Measurements from ENCODE around the gene HUS1B.
"Not testable (repeated sequence)": the region's sequence is repeated elsewhere in the genome, so short reads cannot be mapped to it uniquely, and the experiment has no call there.

HUS1B gene

DNA sequence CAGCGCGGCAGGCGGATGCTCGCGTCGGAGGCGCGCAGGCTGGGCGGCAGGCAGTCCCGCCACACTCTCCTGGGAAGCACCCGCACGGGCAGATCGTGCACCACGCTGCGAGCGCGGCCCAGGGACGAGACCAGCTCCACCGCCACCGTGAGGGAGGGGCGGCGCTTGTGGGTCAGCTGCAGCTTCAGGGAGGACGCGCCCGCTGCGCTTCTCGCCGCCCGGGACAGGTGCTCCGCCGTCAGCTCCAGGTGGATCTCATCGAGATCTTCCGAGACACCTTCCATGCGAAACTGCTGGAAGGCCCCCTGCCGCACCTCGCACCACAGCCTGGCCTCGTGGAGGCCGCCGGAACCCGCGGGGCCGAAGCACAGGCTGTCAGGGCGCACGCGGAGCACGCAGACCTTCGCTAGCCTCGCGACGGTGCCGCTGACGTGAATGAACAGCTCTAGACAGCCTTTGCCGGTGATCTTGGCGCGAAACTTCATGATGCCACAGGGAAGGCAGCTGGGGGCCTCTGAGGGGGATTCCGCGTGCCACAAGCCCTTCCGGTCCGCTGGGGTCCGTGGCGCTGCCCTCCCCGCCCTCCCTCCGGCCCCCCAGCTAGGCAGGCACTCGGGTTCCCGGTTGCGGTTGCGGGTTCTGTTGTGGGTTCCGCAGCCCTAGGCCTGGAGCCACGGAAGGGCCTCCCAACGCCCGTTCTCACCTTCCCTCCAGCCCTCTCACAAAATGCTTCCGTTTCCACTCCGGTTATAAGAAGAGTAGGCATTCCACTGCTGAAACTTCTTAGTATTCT, at the start of gene HUS1B:
Gene HUS1B, minus strand, starts transcription at position 641 of the 793 bp plus-strand sequence. Its CDS starts 156 bp downstream, at position 485.
- no peak for DNase-seq (ENCODE audit: low read depth)

GRCh38 chr6:706146-706545, 49.2 kb upstream of the HUS1B start:
- DNase-seq (ENCODE audit: low read depth), result no peak

GRCh38 chr6:705047-705446, 48.1 kb upstream of the HUS1B start:
- no peak for DNase-seq (ENCODE audit: low read depth)

DNA sequence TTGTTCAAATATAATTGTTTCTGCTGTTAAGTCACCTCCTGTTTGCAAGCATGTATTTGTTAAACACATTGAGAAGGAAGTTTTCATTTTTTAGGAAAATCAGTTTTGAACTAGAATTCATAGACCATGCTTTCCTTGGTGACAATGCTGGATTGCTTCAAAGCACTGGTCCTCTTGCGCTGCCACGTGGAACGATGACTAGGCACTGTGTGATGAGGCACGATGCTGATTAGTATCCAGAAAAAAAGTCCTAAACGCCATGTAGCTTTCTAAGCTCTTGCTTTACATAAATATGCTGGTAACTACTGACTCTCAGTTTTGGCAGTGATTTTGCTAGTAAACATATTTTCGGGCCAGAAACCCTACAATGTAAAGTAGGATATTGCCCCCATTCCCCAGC, 47.1 kb upstream of the HUS1B start:
- DNase-seq (ENCODE audit: low read depth), result no peak

DNA sequence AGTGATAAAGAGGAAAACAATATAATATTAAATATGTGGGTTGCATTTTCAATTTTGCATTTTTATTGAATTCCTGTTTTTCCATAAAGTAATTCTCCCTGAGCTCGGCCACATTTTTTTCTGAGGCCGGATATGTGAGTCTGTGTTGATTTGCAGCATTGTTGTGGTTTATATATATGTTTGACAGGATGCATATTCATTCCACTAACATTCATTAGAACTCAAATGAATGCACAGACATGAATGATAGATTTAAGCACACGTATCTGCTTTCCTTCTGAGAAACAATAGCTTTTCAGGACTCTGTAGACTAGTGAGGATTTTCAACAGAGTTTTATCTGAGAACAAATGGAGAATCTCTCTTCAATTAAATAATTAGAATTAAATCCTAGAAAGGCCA, 46.7 kb upstream of the HUS1B start:
- no peak for DNase-seq (ENCODE audit: low read depth)

DNA sequence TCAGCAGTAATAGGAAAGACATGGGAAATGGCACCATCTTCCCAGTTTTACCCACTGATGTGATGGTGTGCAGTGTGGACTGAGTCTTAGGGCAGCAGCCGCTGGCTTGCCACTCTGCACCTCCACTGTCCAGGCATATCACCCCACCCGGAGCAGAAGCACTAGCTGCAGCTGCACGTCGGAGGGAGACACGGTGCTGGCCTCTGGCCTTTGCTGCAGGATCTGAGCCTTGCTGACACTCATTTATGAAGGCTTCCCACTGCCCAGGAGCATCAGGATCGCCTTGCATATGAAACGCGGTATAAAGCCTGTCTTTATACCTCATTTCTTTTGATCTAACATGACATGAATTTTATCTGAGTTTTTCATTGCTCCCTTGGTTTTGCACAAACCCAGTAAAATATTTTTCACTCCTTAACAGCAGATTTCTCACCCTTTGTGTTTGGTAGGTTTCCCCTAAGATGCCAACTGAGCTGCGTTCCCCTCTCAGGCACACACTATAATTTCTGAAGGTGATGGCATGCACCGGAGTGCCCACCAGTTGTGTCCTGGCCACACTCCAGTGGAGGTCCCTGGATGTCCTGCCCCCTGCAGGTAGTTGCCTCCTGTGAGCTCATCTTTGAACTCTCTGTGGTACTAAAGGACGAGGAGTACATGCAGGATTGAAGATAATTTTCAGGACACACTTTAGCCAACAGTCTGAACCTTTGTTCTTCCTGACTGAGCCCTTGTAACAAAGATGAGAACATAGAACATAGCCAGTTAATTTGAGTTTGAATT, 45.0 kb upstream of the HUS1B start:
- no peak for DNase-seq (ENCODE audit: low read depth)

DNA sequence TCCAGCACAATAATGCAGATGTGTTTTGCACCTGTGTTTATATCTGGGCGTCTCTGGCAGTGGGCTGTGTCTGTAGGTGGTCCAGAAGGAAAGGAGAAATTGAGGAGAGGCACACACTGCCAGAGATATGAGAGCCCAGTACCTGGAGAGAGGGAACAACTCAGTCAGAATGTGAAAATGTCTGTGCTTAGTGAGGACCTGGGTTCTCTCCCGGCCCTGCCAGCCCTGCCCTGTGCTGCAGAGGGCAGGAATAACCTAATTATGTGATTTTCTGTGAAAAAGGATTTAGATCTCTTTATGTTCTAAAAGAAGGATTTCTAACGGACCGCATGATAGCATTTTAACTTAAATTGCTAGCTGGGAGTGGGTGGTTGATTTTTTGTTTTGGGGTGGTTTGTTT, 44.3 kb upstream of the HUS1B start:
- DNase-seq (ENCODE audit: low read depth), result no peak

DNA sequence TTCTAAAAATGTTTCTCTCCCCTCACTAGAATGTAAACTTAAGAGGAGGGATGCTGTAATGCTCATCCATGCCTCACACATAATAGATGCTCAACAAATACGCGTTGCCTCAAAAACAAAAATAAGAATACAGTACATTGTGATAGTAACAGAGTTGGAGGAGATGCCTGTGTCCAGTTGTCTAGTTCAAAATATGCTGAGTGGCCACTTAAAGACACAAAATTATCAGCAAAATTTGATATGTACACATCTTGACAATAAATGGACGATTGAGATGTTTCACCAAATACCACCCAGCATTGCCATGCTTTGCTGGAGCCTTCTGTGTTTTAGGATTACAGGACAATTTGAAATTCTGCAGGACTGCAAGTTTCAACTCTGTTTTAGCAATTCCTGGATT, 43.6 kb upstream of the HUS1B start:
- DNase-seq (ENCODE audit: low read depth), result no peak

- no peak for DNase-seq (ENCODE audit: low read depth)
These were observed 42.4 kb upstream of the HUS1B start for GRCh38 chr6:699319-699718.

DNA sequence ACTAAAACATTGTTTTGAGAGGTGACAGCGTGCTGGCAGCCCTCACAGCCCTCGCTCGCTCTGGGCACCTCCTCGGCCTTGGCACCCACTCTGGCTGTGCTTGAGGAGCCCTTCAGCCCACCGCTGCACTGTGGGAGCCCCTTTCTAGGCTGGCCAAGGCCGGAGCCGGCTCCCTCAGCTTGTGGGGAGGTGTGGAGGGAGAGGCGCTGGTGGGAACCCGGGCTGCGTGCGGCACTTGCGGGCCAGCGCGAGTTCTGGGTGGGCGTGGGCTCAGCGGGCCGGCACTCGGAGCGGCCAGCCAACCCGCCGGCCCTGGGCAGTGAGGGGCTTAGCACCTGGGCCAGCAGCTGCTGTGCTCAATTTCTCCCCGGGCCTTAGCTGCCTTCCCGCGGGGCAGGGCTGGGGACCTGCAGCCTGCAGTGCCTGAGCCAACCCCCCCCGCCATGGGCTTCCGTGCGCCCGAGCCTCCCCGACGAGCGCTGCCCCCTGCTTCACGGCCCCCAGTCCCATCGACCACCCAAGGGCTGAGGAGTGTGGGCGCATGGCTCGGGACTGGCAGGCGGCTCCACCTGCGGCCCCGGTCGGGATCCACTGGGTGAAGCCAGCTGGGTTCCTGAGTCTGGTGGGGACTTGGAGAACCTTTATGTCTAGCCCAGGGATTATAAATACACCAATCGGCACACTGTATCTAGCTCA, 37.7 kb upstream of the HUS1B start:
- not testable (repeated sequence) for DNase-seq (ENCODE audit: low read depth)

DNA sequence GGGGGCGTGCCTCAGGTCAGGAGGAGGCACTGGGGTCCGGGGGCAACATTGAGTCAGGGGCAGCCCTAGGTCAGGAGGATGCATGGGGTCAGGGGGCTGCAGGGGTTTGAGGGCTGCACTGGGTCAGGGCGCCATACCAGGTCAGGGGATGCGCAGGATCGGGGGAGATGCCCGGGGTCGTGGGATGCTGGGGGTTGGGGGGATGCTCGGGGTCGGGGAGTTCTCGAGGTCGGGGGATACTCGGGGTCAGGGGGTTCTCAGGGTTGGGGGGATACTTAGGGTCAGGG, 36.8 kb upstream of the HUS1B start:
- no peak for DNase-seq (ENCODE audit: low read depth)

DNA sequence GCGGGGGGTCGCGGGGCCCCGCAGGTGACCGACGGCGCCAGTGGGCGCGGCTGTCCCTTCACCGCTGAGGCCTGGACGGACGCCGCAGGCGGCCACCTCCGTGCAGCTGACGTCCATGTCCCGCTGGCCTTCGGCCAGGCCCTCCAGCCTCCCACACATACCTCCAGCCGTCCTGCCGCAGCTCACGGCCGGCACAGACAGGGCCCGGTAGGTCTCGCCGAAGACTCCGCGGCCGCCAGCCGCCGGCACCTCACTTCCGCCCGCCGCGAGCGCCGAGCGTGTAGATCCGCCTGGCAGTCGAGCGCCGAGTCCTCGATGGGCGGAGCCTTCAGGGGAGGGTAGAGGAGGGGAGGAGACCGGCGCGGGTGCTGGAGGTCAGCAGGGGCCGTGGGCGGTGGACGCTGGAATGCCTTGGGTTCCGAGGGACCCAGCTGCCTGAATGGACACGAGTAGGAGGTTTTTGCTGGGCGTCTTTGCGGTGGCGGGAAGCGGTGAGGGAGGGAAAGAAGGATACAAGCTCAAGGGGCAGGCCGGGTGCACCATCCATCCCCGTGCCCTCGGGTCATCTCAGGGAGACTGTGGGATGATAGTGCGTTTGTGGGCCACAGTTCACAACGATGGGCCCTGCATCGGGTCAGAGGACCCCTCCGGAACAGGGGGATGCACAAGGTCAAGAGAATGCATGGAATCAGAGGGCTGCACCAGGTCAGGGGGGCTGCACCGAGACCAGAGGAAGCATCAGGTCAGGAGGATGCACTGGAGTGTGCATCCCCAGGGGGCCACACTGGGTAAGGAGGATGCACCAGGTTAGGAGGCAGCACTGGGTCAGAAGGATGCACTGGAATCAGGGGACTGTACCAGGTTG, 36.2 kb upstream of the HUS1B start, which contains the start of gene EXOC2:
Gene EXOC2, minus strand, starts transcription at position 282 of the 865 bp plus-strand sequence. CDS start 55,321 bp downstream, outside the sequence.
- peak; percentile 72 for DNase-seq (ENCODE audit: low read depth)

DNA sequence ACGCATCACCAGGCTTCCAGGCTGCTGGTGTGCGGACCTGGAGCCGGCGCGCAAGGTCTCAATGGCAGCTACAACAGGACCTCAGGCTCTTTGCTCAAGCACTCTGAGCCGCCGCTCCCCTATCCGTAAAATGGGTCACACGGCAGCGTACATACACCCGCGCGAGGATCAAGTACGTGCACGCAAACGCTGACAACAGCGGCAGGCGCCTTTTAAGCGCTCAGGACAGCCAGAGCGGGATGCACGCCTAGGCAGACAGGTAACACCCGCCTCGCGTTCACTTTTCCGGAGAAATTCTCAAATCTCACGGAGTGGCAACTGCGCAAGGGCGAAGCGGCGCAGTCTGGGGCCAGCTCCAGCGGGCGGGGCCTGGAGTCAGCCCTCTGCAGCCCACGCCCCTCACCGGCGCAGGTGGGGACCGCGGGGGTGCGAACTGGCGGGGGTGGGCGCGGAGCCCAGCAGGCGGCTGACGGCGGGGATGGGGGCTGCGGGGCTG, 35.5 kb upstream of the HUS1B start:
- DNase-seq (ENCODE audit: low read depth), result peak; percentile 58

DNA sequence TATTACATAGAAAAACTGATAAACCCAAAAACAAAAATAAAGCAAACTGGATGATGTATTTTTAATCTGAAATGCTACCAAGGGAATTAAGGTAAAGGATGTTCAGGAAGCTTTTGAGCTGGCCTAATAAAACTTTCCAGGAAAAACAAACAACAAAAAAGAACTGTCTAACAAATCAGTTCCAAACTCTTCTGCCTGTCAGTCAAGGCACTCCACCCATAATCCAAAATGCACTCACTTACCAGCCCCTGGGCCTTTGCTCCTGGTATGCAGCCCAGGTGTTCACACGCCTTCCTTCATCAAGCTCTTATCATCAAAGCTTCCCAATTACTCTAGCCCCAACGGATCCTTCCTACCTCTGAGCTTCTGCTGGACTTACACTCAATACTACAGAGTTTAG, 32.3 kb upstream of the HUS1B start:
- DNase-seq (ENCODE audit: low read depth), result no peak

- no peak for DNase-seq (ENCODE audit: low read depth)
These were observed 29.6 kb upstream of the HUS1B start for GRCh38 chr6:686497-686896.

DNA sequence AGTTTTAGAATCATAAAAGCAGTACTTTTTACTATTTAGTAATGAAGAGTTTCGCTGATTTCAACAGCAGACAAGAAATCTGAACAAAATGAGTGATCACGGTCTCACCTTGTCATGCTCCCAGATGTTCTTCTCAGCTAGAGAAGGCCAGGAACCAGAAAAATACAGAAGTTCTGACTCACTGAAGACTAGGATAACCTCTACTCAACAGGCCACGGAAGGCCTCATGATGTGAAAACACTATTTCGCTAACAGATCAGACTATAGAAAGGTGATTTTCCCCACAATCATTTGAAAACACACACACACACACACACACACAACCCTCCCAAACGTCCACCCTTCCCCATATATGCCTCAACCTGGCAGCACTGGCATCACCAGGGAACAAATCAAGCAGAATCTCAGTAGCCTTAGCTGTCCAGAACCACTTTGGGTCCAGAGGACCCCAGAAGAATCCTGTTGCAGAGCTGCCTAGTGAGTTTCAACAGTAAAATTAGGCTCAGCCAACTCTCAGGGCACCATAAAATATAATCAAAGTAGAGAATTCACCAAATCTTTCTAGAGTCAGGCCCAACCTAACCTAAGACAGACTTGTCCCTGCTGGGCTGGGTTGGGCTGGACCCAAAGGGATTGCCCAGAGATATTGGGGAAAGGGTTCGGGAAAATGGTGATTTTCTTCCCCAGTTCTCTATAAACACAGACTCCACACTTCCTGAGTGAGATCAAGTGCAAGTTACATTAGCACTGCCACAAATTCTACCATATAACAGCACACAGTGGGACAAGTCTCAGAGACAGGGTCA, 28.1 kb upstream of the HUS1B start:
- DNase-seq (ENCODE audit: low read depth), result no peak

- no peak for DNase-seq (ENCODE audit: low read depth)
These were observed 27.0 kb upstream of the HUS1B start for GRCh38 chr6:683742-684440.

DNA sequence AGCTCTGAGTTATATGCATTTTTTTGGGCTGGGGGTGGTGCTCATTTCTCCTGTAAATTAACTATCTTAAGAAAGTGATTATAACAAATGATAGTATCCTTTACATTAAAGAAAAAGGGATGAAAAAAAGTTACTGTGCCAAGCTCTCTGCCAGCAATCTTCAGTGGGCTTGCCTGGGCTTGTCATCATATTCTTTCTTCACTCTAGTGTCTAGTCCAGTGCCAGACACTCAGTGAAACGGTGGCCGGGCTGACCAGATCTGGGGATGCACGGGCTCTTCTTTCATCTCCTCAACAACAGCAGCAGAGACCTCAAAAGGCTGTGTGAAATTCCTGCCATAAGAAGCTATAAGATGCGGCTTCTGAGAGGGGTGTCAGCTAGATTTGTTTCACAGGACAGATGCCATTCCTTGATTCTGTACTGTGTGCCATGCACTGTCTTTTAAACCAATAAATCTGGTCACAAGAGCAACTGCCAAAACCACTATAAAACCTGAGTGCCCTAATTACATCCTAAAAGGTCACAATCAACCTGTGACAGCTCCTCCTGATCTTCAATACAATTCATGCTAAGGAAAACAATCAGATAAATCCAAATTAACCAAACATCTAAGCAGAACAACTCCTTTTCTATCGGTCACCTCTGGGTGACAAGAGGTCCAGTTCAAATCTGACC, 23.9 kb upstream of the HUS1B start:
- no peak for DNase-seq (ENCODE audit: low read depth)

DNA sequence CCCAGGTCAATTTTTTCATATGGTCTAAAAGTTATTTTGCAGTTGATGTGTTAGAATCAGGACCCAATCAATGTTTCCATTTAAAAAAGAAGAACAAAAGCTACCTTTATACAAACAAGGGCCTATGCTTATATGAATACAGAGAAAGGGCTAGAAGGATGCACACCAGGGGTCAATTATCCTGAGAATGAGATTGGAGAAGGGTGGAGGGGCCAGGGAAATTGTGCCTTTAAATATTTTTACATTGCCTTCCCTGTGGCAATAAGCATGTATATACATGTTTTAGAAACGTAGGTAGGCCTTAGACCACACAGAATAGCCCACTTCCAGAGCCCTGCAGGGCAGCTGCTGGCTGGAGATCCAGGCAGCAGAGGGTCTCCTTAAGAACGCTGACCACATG, 23.4 kb upstream of the HUS1B start:
- DNase-seq (ENCODE audit: low read depth), result no peak

DNA sequence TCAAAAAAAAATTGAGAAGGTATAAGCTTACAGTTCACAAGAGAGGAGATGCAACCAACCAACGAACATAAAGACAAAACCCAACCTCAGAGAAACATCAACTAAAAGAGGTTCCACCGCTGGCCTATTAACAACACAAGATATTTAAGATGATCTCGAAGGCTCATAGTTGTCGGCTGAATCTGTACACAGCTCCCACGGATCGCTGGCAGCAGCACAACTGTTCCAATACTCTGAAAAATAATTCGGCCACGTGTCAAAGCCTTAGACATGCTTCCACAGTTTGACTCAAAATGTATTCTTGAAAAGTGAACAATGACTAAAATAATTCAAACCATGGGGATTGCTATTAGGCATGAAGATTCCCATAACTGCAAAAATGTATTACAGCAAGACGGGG, 22.4 kb upstream of the HUS1B start:
- DNase-seq (ENCODE audit: low read depth), result no peak
